Vagina (tissue), 2 donors: ENCODE results near the gene SMPD4. TPM values are rescaled to one million over a fixed set of nuclear protein-coding genes. Genes with fewer than 3 reads are reported as not detected.
"Not testable (repeated sequence)": the region's sequence is repeated elsewhere in the genome, so short reads cannot be mapped to it uniquely, and the experiment has no call there.

Experiments
- DNase-seq, 2 donors: peaks; one replicate each; pipeline ENCODE4 v3.0.0-alpha.2; 2017; ENCODE audit errors: extremely low spot score in 2 of 2
- H3K27ac ChIP-seq: fragments of 200-600 bp; sonication (generic); one replicate; pipeline ENCODE4 v1.5.1; 2019
- H3K27me3 ChIP-seq: fragments of 200-600 bp; sonication (generic); one replicate; pipeline ENCODE4 v1.5.1; 2019
- H3K36me3 ChIP-seq, 2 donors: fragments of 200-600 bp; sonication (generic); one replicate each; pipeline ENCODE4 v1.5.1; 2017 to 2019
- H3K4me1 ChIP-seq: fragments of 200-600 bp; sonication (generic); one replicate; pipeline ENCODE4 v1.5.1; 2019
- H3K4me3 ChIP-seq, 2 donors: fragments of 200-600 bp; sonication (generic); 1 replicate in 1 of 2; 2 replicates in 1 of 2; pipeline ENCODE4 v1.5.1; 2016 to 2019
- H3K9me3 ChIP-seq: fragments of 200-600 bp; sonication (generic); one replicate; pipeline ENCODE4 v1.5.1; 2019
- CTCF ChIP-seq, 3 experiments: fragments of 450-650 bp in 2 of 3; fragments of 200-600 bp in 1 of 3; sonication (generic) in 1 of 3; IDR thresholded peaks; one replicate each; pipeline ENCODE4 v1.5.1; 2017 to 2019; ENCODE audit warnings: antibody characterized with exemption in 3 of 3, mild to moderate bottlenecking in 2 of 3, moderate library complexity in 2 of 3
- POLR2A ChIP-seq, 2 donors: fragments of 450-650 bp; IDR thresholded peaks; one replicate each; pipeline ENCODE4 v1.6.1; 2017; ENCODE audit warnings: antibody characterized with exemption in 2 of 2, mild to moderate bottlenecking in 2 of 2, moderate library complexity in 2 of 2
- POLR2AphosphoS5 ChIP-seq, 2 donors: sonication (generic); formaldehyde crosslinking; IDR thresholded peaks; one replicate each; pipeline ENCODE4 v1.9.0; 2017; ENCODE audit warnings: antibody characterized with exemption in 2 of 2, mild to moderate bottlenecking in 2 of 2, low read depth in 1 of 2; ENCODE audit not compliant: insufficient read depth in 1 of 2
- intact Hi-C: fragments of 100-400 bp; cut with DNase I; formaldehyde crosslinking; loops from one replicate; pipeline ENCODE4 v1.15.1; 2023
- total RNA-seq: library from RNA; depleted of rRNA; stranded (reverse); fragments of >200 nt; gene quantifications from one replicate; pipeline ENCODE4 v1.2.3, GENCODE V29; 2016

The SMPD4 gene
- total RNA-seq, 1 donor from 2014 or later = 45.2 TPM

GRCh38 chr2:130160131-130160530 lies 21.3 kb downstream of the SMPD4 start:
- Histone ChIP-seq H3K9me3 (no peaks in the 10 kb centered on the region), H3K27me3 (no peaks in the 10 kb centered on the region), H3K27ac (no peak overlapping the region), H3K36me3 (peaks cover 0 to 27% of the 10 kb centered on the region in 2 donors), H3K4me1 (no peaks in the 10 kb centered on the region), H3K4me3 (no peak overlapping the region)
- intact Hi-C loops = no loop called here
- no peak for DNase-seq
- TF ChIP-seq POLR2A (IDR thresholded peaks at IDR 0.05) = no peak
- TF ChIP-seq POLR2AphosphoS5 (IDR thresholded peaks at IDR 0.05; ENCODE audit: insufficient read depth in 1 of 2, low read depth in 1 of 2) = no peak
- TF ChIP-seq CTCF (IDR thresholded peaks at IDR 0.05) = no peak

GRCh38 chr2:130159376-130159775 lies 22.0 kb downstream of the SMPD4 start:
- DNase-seq, H3K9me3 ChIP-seq, H3K4me1 ChIP-seq, intact Hi-C loops, H3K27ac ChIP-seq, H3K4me3 ChIP-seq, H3K27me3 ChIP-seq: not testable (repeated sequence)
- peaks cover 0 to 20% of the 10 kb centered on the region in 2 donors for H3K36me3 ChIP-seq

GRCh38 chr2:130158631-130159030 lies 22.8 kb downstream of the SMPD4 start:
- intact Hi-C loops = no loop called here
- Histone ChIP-seq H3K4me3 (no peak overlapping the region), H3K36me3 (peaks cover 0 to 18% of the 10 kb centered on the region in 2 donors), H3K27ac (no peak overlapping the region), H3K9me3 (no peaks in the 10 kb centered on the region), H3K27me3 (no peaks in the 10 kb centered on the region), H3K4me1 (no peaks in the 10 kb centered on the region)
- DNase-seq = no peak
- TF ChIP-seq CTCF (IDR thresholded peaks at IDR 0.05) (no peak), POLR2AphosphoS5 (IDR thresholded peaks at IDR 0.05; ENCODE audit: insufficient read depth in 1 of 2, low read depth in 1 of 2) (no peak), POLR2A (IDR thresholded peaks at IDR 0.05) (no peak)

- H3K4me1 ChIP-seq, H3K27me3 ChIP-seq, DNase-seq, H3K9me3 ChIP-seq, H3K4me3 ChIP-seq, intact Hi-C loops, H3K27ac ChIP-seq: not testable (repeated sequence)
- peaks cover 0 to 21% of the 10 kb centered on the region in 2 donors for H3K36me3 ChIP-seq
Observed at GRCh38 chr2:130157825-130158514, 23.4 kb downstream of the SMPD4 start.

GRCh38 chr2:130157354-130157753 lies 24.0 kb downstream of the SMPD4 start:
- intact Hi-C loops, DNase-seq, H3K27ac ChIP-seq, H3K27me3 ChIP-seq, H3K4me1 ChIP-seq, H3K4me3 ChIP-seq, H3K9me3 ChIP-seq: not testable (repeated sequence)
- peaks cover 0 to 24% of the 10 kb centered on the region in 2 donors for H3K36me3 ChIP-seq

- H3K36me3 ChIP-seq = peaks cover 0 to 28% of the 10 kb centered on the region in 2 donors
- intact Hi-C loops = no loop called here
- no peaks in the 10 kb centered on the region for H3K9me3 ChIP-seq
- TF ChIP-seq POLR2A (IDR thresholded peaks at IDR 0.05) (no peak), CTCF (IDR thresholded peaks at IDR 0.05) (no peak), POLR2AphosphoS5 (IDR thresholded peaks at IDR 0.05; ENCODE audit: insufficient read depth in 1 of 2, low read depth in 1 of 2) (no peak)
- H3K27me3 ChIP-seq = no peaks in the 10 kb centered on the region
- H3K4me1 ChIP-seq = no peaks in the 10 kb centered on the region
- no peak overlapping the region for H3K4me3 ChIP-seq
- H3K27ac ChIP-seq = no peak overlapping the region
- no peak for DNase-seq
Observed at GRCh38 chr2:130156624-130157004, 24.8 kb downstream of the SMPD4 start.
